ENCODE measurements around the gene CTSH.
"Not testable (repeated sequence)": the region's sequence is repeated elsewhere in the genome, so short reads cannot be mapped to it uniquely, and the experiment has no call there.

CTSH gene

DNA sequence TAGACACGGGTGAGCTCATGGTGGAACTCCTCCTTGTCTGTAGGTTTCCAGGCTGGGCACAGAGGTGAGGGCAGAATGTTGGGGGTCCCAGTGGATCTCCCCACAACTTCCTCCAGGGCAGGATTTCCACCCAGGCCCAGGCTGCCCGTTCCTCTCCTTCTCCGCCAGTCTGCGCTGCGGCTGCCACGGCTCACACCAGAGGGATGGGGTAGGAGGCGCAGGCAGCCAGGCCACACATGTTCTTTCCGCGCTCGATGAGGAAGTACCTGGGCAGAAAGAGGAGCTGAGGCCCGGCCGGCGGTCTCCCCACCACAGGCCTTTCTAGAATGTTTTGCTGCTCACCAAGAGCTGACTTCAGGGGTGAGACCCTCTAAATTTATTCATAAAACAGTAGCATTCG is 22.9 kb downstream of the CTSH start:
- no peak for DNase-seq (ENCODE audit: low spot score)

DNA sequence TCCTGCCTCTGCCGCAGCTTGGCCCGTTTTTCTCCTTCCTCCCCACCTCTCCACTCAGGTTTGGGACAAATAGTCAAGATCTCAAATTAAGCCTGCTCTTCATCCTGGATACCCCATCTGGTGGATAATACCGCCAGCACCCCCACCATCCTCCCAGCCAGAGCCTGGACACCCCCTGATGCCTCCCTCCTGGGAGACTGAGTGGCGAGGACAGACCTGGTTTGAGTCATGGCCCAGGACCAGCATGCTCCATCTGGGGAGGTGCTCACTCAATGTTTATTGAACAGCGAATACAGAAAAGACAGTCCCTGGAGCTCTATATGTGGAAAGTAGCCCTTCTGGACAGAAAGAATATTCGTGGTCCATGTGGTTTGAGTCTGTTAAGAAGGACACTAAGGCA is 23.3 kb downstream of the CTSH start:
- DNase-seq (ENCODE audit: low spot score) = no peak

DNA sequence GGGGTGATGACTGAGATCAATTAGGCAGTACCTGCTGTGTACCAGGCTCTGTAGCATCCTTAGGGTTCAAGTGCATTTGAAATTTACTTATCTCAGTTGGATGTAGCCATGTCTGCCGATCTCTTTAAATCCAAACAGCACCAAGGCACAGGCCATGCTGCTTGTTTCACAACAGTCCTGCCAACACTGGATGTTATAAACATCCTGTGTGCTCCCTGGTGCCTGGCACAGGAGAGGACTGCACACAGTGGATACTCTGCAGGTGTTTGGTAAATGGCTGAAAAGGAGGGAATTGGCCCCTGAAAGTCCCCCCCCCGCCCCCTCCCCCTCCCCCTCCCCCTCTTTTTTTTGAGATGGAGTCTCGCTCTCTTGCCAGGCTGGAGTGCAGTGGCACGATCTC is 27.0 kb downstream of the CTSH start:
- no peak for DNase-seq (ENCODE audit: low spot score)

DNA sequence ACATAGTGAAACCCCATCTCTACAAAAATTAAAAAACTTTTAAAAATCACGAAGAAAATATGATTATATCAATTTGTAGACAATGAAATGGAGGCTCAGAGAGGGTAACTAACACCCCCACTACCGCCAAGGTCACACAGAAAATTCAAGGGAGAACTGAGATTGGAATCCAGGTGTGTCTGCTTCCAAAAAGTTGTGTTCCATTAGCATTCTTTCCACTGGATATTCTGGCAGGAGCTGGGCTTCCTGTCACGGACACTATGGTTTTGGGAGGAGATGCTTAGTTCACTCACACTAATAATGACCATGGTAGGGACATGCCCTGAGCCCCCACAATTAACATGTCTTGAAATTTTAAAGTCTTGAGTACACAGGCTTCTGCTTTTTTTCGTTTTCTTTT is 28.8 kb downstream of the CTSH start:
- no peak for DNase-seq (ENCODE audit: low spot score)

DNA sequence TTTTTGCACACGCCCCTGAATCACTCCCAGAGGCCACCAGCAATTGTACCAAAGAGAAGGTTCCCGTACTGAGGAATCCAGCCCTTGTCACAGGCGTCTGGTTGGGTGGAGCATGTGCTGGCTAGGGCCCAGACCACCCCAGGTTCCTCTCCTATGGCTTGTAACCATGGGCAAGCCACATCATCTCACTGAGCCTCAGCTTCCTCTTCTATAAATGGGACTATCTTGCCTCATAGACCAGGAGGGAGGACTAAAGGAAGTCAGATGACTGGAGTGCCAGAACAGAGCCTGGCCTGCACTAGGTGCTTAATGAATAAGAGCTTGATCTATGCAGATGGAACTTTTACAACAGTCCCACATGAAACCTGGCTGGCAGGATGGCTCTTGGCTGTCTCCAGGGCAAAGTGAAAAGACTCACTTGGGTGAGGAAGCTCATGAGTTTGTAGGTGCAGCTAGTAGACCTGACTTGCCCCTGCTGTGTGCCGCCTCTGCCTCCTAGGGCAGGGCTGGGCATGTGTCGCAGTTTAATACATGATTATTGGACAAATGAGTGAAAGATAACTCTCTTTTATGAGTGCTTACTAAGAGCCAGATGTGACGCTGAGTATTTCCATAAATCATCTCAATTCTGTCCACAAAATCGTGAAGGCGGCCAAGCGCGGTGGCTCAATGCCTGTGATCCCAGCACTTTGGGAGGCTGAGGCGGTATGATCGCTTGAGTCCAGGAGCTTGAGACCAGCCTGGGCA is 29.3 kb downstream of the CTSH start:
- no peak for DNase-seq (ENCODE audit: low spot score)

DNA sequence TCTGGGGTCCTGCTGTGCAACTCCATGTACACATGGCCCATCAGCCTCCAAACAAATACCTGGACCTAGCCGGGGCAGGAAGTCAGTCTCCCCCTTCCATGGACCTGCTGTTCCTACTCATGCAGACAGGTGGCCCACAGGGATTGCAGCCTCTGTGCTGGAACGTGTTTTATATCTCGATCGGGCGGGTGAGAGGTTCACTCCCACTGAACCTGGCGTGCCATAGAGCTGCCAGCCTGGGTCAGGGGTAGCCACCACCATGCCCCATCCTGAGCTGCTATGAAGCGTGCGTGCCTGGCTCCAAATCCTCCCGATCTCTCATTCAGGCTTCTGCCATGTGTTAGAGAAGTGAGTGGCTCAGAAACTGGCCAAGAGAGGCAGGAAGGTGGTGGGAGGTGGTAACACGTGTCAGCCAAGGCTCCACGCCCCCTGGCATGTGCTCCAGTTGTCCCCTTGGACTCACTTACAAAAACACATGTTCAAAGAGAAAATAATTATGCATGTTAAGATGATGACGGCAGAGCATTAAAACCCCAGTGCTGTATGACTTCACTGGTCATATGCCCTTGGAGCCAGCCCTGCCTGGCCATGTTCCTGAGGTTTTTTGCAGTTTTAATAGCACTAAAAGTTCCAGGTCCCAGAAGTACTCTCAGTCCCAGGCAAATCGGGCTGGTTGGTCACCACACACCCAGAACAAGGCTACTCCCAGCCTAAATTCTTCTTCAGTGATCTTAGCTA is 30.6 kb downstream of the CTSH start:
- no peak for DNase-seq (ENCODE audit: low spot score)

DNA sequence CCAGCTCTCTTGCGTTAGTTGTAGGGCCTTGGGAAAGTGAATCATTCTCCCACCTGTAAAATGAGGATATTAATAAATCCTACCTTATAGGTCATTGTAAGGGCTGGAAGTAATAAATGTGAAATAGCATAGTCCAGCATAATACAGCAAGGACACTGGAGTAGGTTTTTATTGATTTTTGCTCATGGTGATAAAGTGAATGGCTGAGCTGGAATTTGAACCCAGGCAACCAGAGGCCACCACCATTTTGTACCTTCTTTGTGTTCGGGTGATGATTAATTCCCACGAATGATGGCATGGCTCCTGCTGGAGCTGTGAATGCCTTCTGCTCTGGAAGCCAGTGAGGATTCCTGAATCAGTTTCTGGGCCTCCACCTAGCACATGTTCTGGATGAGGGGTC is 31.8 kb downstream of the CTSH start:
- no peak for DNase-seq (ENCODE audit: low spot score)

DNA sequence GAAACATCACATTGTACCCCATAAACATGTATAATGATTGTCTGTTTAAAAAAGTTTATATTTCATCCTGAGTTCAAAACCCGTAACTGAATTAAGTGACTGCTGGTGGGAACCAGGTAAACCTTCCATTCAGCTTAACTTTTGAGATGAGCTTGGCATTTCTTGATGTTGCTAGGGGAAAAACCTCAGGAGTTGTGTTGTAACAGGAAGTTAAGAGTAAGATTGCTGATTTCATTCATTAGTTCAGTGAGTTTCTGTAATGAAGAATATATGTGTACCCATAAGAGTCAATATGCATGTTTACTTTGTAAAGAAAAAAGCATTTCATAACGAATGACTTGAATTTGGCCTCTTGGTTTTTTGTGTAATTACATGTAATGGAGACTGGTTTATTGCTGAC is 32.5 kb downstream of the CTSH start:
- DNase-seq (ENCODE audit: low spot score) = no peak

DNA sequence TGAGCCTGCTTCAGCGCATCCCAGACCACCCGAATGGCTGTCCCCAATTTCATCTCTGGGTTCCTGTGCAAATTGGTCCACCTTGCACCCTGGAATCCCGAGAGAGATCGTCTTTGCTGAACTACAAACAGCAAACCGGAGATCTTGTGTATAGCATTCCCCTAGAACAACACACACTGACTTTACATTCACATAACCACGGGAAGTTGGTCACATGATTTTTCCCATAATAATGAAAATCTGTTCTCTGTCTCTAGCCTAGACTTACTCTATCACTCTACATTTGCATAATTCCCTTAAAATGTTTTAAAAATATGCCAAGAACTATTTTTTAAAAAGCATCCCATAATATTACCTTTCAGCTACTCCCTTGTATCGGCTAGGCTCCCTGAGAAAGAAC is 34.6 kb downstream of the CTSH start:
- no peak for DNase-seq (ENCODE audit: low spot score)

DNA sequence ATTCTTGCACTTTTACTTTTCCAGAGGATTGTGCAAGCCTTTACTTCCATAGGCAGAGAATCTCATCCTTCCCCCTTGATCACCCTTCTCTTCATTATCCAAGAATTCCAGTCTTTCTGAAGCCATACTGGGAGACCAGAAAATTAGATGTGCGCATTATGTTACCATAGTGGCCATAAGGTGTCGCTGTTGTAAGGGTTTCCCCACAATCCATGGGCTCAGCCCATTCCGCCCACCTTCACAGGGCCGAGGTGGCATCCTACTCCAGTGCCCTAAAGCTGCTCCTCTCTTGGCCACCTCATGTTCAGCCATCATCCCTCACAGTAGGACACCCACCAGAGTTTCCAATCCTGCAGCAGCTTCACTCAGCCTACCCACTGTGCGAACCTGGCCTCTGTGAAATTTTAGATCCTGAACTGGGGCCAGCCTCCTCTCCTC is 35.0 kb downstream of the CTSH start:
- DNase-seq (ENCODE audit: low spot score) = no peak

DNA sequence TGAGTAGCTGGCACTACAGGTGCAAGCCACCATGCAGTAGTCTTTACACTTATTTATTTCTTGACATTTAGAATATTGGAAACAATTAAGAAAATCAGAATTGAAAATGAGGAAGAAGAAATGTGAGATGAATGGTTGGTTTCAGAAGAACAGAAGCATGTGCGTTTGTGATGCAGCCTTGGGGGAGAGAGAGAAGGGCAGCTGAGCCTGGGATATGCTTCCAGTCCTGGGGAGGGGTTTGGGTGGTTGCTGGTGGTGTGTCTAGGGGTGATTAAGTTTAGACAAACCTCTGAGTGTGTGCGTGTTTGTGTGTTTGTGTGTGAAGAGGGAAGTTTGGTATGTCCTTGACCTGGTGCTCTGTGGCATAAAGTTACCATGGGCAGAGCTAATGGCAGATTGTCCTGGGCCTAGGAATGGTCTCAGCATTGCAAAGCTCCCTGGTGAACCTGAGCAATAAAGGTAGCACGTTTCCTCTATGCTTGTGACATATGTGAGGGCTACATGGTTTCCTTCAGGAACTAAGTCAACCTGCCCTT is 35.6 kb downstream of the CTSH start:
- DNase-seq (ENCODE audit: low spot score) = no peak

DNA sequence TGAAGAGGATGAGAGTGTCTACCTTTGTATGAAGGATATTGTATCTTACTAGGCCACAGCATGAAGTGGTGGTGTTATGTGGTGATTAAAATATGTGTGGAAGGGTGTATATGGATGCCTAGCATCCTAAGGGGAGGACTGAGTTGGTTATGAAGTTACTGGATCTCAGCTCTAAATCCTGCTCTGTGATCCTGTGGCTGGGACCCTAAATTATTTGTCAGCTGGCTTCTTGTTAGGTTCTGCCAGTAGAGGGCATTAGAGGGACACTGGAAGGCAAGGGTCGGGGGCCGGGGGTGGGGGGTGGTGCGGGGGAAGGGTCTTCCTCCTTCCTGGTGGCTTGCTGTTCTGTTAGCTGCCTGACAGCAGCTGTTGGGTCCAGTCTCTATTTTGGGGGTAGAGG is 37.3 kb downstream of the CTSH start:
- no peak for DNase-seq (ENCODE audit: low spot score)

DNA sequence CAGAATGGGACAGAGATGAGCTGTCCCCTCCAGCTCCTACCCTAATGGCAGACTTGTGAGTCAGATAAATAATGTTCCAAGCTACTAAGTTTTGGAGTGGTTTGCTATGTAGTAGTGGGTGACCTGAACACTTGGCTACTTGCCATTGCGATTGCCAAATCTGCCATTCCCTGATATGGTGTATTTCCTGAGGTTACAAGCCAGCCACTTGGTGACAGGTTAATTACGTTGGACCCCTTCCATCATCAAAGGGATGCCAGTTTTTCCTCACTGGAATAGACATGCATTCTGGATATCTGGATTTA is 38.6 kb downstream of the CTSH start:
- no peak for DNase-seq (ENCODE audit: low spot score)

DNA sequence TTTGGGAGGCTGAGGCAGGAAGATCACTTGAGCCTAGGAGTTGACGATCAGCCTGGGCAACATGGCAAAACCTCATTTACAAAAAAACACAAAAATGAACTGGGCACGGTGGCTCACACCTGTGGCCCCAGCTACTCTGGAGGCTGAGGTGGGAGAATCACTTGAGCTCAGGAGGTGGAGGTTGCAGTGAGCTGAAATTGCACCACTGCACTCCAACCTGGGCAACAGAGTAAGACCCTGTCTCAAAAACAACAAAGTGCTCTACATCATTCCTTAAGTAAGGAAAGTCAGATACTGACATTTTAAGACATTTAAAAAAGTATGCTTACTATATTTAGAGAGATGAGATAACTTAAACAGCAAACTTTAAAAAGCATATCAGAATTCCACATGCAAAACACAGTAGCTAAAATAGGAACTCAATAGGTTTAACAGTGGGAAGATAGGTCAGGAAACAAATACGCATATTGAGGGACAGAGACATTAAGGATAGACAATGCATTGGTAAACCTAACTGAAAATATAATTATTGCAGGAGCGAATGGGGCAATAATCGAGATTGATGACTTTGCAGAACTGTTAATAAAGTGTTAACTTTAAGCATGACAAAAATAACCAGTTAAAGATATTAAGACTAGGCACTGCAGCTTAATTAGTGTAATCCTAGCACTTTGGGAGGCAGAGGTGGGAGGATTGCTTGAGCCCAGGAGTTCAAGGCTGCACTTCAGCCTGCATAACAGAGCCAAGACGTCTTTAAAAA is 40.1 kb downstream of the CTSH start:
- no peak for DNase-seq (ENCODE audit: low spot score)

DNA sequence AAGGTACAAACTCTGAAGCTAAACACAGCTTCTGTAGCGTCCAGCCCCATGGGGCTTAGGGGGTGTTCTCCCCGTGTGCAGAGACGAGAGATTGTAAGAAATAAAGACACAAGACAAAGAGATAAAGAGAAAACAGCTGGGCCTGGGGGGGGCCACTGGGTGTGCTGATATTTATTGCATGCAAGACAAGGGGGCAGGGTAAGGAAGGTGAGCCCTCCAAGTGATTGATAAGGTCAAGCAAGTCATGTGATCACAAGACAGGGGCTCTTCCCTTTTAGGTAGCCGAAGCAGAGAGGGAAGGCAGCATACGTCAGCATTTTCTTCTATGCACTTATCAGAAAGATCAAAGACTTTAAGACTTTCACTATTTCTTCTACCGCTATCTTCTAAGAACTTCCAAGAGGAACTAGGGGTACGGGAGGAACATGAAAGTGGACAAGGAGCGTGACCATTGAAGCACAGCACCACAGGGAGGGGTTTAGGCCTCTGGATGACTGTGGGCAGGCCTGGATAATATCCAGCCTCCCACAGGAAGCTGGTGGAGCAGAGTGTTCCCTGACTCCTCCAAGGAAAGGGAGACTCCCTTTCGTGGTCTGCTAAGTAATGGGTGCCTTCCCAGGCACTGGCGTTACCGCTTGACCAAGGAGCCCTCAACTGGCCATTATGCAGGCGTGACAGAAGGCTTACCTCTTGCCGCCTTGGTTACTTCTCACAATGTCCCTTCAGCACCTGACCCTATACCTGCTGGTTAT is 42.4 kb downstream of the CTSH start:
- not testable (repeated sequence) for DNase-seq (ENCODE audit: low spot score)

DNA sequence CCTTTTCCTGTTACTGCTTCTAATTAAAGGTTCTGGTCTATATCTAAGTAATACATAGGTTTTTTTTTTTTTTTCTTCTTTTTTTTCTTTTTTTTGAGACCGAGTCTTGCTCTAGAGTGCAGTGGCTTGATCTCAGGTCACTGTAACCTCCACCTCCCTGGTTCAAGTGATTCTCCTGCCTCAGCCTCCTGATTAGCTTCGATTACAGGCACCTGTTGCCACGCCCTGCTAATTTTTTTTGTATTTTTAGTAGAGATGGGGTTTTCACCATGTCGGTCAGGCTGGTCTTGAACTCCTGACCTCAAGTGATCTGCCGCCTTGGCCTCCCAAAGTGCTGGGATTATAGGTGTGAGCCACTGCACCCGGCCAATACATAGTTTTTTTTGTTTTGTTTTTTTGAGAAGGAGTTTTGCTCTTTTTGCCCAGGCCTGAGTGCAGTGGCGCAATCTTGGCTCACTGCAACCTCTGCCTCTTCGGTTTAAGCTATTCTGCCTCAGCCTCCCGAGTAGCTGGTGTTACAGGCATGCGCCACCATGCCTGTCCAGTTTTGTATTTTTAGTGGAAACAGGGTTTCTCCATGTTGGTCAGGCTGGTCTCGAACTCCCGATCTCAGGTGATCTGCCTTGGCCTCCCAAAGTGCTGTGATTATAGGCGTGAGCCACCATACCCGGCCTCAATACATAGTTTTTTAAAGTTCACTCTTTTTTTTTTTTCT is 43.9 kb downstream of the CTSH start:
- DNase-seq (ENCODE audit: low spot score) = not testable (repeated sequence)

DNA sequence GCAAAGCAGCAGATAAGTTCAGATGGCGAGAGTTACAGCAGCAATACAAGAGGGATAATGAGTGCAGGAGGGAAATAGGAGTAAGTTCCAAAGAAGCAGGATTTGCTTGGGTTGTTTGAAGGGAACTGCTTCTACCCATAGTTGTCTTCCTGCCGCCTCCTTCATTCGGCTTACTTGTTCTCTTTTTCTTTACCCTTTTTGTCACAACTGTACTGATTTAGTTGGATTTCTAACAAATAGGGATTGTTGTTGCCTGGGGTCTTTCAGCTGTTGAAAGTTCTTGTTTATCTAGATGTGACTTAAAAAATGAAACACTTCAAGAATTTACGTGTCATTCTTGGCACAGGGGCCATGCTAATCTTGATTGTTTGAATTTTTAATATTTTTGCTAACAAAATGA is 46.3 kb downstream of the CTSH start:
- DNase-seq (ENCODE audit: low spot score) = no peak

DNA sequence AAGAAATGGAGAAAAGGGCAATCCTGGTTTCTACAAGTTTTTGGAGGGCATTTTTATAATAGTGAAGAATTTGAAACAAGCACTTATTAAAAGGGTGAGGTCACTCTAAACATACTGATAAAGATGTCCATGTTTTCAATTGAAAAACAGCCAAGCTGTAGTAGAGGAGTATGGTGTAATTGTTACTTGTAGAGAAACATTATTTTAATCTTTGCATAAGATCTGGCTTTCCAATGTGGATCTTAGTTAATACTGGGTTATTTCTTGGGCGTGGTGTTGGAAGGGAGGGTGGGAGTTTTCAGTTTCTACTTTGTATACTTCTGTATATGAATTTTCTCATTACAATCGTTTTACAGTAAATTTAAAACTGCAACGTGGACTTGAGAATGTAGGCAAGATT is 49.4 kb downstream of the CTSH start:
- DNase-seq (ENCODE audit: low spot score) = no peak

DNA sequence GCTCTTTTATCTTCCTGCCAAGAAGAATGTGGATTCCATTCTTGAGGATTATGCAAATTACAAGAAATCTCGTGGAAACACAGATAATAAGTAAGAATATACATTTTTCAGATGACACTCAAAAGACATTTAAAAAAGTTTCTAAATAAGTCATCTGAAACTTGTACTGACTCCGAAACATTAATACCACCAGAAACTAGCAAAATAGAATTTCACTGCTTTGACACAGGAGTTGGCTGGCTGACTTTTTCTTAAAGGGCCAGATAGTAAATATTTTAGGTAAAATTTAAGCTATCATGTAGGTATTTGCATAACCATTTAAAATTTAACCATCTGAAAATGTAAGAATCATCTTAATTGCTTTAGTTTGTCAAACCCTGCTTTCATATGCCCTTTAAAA is 51.3 kb downstream of the CTSH start:
- DNase-seq (ENCODE audit: low spot score) = no peak

DNA sequence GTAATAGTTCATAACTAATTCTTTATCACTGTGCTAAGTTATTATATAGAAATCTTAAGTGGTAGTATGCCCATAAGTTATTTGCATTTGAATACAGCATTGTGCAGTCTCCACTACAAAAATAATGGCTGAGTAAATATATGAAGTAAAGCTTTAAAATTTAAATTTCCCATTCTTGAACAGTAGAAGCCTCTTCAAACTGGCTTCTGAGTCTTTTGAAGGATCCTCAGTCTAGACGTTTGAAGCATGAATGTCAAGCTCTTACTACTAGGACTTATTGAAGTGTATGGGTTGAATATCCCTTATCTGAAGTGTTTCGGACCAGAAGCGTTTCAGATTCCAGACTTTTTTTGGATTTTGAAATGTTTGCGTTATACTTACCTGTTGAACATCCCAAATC is 55.8 kb downstream of the CTSH start:
- DNase-seq (ENCODE audit: low spot score) = no peak

DNA sequence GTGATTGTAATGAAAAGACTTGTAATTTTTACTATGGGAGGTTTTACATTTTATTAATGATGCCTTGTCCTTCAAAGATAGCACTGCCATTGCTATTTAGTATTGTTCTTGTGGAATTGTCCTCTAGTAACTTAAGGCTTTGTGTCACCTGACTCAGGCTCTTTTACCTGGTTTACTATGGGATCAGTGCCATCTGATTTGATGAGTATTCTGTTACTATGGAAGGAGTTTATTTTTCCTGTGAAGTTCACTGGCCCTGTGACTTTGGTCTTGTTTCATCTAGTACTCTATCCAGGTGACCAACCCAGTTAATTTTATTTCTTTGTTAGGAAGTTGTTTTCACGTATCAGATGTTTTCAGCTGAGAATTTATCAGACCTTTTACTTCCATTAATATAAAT is 63.2 kb downstream of the CTSH start:
- DNase-seq (ENCODE audit: low spot score) = no peak

DNA sequence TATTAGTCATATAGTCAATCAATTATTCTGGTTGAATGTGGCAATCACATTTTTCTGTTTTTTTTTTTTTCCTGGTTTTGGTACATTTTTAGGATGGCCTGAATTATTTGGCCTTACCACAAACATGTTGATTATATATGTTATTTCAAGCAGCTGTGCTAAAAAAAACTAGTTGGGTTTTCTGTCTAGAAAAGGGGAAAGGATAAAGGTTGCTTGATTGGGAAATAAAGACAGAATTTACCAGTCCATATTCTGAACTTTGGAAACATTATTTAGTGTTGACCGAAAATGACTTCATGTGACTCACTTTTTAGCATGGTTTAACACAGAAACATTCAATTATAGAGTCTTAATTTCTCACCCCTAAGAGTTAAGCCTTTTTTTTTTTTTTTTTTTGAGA is 64.0 kb downstream of the CTSH start:
- no peak for DNase-seq (ENCODE audit: low spot score)

Measured in CD4-positive, alpha-beta T cell treated with Interleukin-6 at 100 ng/mL for 8 hours (primary cell).